PC-9 (cell line): Measurements from ENCODE around the gene C8G. TPM values are rescaled to one million over a fixed set of nuclear protein-coding genes. Genes with fewer than 3 reads are reported as not detected.

Experiments
- BruUV-seq: library from RNA; stranded (reverse); fragments of 400-500 nt; replicated peaks from 2 replicates; lab custom pipeline; 2021; lab: Mats Ljungman, UMichigan
- CTCF ChIA-PET: fragments of 300-600 bp; sonication (Branson Sonifier 250); formaldehyde crosslinking; loops from one replicate; lab custom pipeline; 2022; ENCODE audit warnings: antibody characterized with exemption; lab: Charles Lee
- POLR2A ChIA-PET: fragments of 300-600 bp; sonication (Branson Sonifier 250); formaldehyde crosslinking; loops from one replicate; lab custom pipeline; 2022; ENCODE audit warnings: antibody characterized with exemption; ENCODE audit not compliant: unreplicated experiment; lab: Charles Lee
- DNase-seq, 2 experiments: peaks; one replicate each; pipeline versions ENCODE4 v3.0.0 to v3.0.0-alpha.2; 2015 to 2022; ENCODE audit warnings: mixed read lengths in 1 of 2
- H2AFZ ChIP-seq: fragments of 200-600 bp; sonication (generic); 2 replicates; pipeline ENCODE4 v1.8.1; 2017; ENCODE audit warnings: antibody characterized with exemption
- H3F3A ChIP-seq: fragments of 200-600 bp; sonication (generic); 2 replicates; pipeline ENCODE4 v1.8.1; 2017; ENCODE audit warnings: antibody characterized with exemption, mild to moderate bottlenecking, low read depth; ENCODE audit not compliant: insufficient read depth
- H3K27ac ChIP-seq: fragments of 200-600 bp; sonication (generic); 2 replicates; pipeline ENCODE4 v1.6.1; 2016; ENCODE audit warnings: mixed run types
- H3K27me3 ChIP-seq: fragments of 200-600 bp; sonication (generic); 2 replicates; pipeline ENCODE4 v1.6.1; 2016; ENCODE audit warnings: low read depth, mixed run types; ENCODE audit not compliant: insufficient read depth
- H3K36me3 ChIP-seq: fragments of 200-600 bp; sonication (generic); 2 replicates; pipeline ENCODE4 v1.6.1; 2016; ENCODE audit warnings: low read depth, mixed run types
- H3K4me1 ChIP-seq: fragments of 200-600 bp; sonication (generic); replicated peaks from 2 replicates; pipeline ENCODE4 v1.6.1; 2016; ENCODE audit warnings: mixed run types; ENCODE audit not compliant: insufficient read depth
- H3K4me2 ChIP-seq: fragments of 200-600 bp; sonication (generic); 2 replicates; pipeline ENCODE4 v1.6.1; 2017; ENCODE audit warnings: mixed run types
- H3K4me3 ChIP-seq: fragments of 200-600 bp; sonication (generic); 2 replicates; pipeline ENCODE4 v1.6.1; 2016; ENCODE audit warnings: mixed run types
- H3K79me2 ChIP-seq: fragments of 200-600 bp; sonication (generic); 2 replicates; pipeline ENCODE4 v1.6.1; 2017; ENCODE audit warnings: low read depth, mixed run types
- H3K9me2 ChIP-seq: fragments of 200-600 bp; sonication (generic); 2 replicates; pipeline ENCODE4 v1.8.1; 2017; ENCODE audit warnings: mild to moderate bottlenecking; ENCODE audit not compliant: insufficient read depth
- H3K9me3 ChIP-seq: fragments of 200-600 bp; sonication (generic); 2 replicates; pipeline ENCODE4 v1.8.1; 2016; ENCODE audit warnings: low read depth; ENCODE audit not compliant: insufficient read depth
- H4K20me1 ChIP-seq: fragments of 200-600 bp; sonication (generic); 2 replicates; pipeline ENCODE4 v1.8.1; 2017; ENCODE audit not compliant: insufficient read depth
- CTCF ChIP-seq: fragments of 200-600 bp; sonication (generic); conservative IDR thresholded peaks from 2 replicates; pipeline ENCODE4 v1.6.1; 2017; ENCODE audit warnings: mixed run types, antibody characterized with exemption, mild to moderate bottlenecking, moderate library complexity
- EZH2 ChIP-seq: fragments of 200-600 bp; sonication (generic); IDR thresholded peaks from 2 replicates; pipeline ENCODE4 v1.8.0; 2017; ENCODE audit warnings: antibody characterized with exemption, low read depth
- intact Hi-C: fragments of 100-400 bp; cut with micrococcal nuclease; formaldehyde crosslinking; loops from one replicate; pipeline ENCODE4 v1.10.0; 2022; ENCODE audit not compliant: unreplicated experiment
- total RNA-seq: library from RNA; stranded (reverse); gene quantifications from 2 replicates; pipeline ENCODE4 v1.2.3, GENCODE V29; 2021

Gene C8G
- total RNA-seq, 1 experiment from 2014 or later = 2.3 TPM

- Histone ChIP-seq H3K9me3 (no peaks in the 10 kb centered on the region), H3K36me3 (no peaks in the 10 kb centered on the region), H3K4me1 (no peaks in the 10 kb centered on the region), H3K27ac (no peak overlapping the region), H3F3A (peaks cover 2% of the 10 kb centered on the region; the same call in 1 of the 2 replicates), H3K9me2 (no peaks in the 10 kb centered on the region), H4K20me1 (no peaks in the 10 kb centered on the region), H3K4me2 (no peak overlapping the region), H2AFZ (no peak overlapping the region), H3K79me2 (no peaks in the 10 kb centered on the region), H3K4me3 (no peak overlapping the region), H3K27me3 (no peaks in the 10 kb centered on the region)
- BruUV-seq = no TSS peak
- ChIA-PET CTCF (no interaction called here), POLR2A (no interaction called here)
- DNase-seq = no peak
- intact Hi-C loops = no loop called here
- TF ChIP-seq EZH2 = no peak
- no peak for TF ChIP-seq CTCF
Observed at GRCh38 chr9:136957461-136957860, 12.4 kb downstream of the C8G start.

GRCh38 chr9:136957901-136958300, 12.9 kb downstream of the C8G start:
- peaks cover 6% of the 10 kb centered on the region; the same call in 1 of the 2 replicates for H3F3A ChIP-seq
- H3K27me3 ChIP-seq = no peaks in the 10 kb centered on the region
- CTCF ChIA-PET = no interaction called here
- no peaks in the 10 kb centered on the region for H4K20me1 ChIP-seq
- BruUV-seq = no TSS peak
- no peaks in the 10 kb centered on the region for H3K9me3 ChIP-seq
- H3K4me3 ChIP-seq = no peak overlapping the region
- no peak for DNase-seq
- H3K9me2 ChIP-seq = no peaks in the 10 kb centered on the region
- TF ChIP-seq CTCF (no peak), EZH2 (no peak)
- POLR2A ChIA-PET = no interaction called here
- no peak overlapping the region for H2AFZ ChIP-seq
- intact Hi-C loops = no loop called here
- no peak overlapping the region for H3K27ac ChIP-seq
- no peaks in the 10 kb centered on the region for H3K4me1 ChIP-seq
- no peak overlapping the region for H3K4me2 ChIP-seq
- no peaks in the 10 kb centered on the region for H3K79me2 ChIP-seq
- H3K36me3 ChIP-seq = no peaks in the 10 kb centered on the region

GRCh38 chr9:136958473-136958872, 13.4 kb downstream of the C8G start:
- no peaks in the 10 kb centered on the region for H3K4me1 ChIP-seq
- CTCF ChIA-PET = no interaction called here
- no peaks in the 10 kb centered on the region for H3K9me2 ChIP-seq
- no peak overlapping the region for H3K27ac ChIP-seq
- peaks cover 8% of the 10 kb centered on the region; the same call in 1 of the 2 replicates for H3F3A ChIP-seq
- no peak overlapping the region for H3K4me2 ChIP-seq
- H3K79me2 ChIP-seq = no peaks in the 10 kb centered on the region
- H3K4me3 ChIP-seq = no peak overlapping the region
- no peak overlapping the region for H2AFZ ChIP-seq
- TF ChIP-seq EZH2 (no peak), CTCF (no peak)
- no peaks in the 10 kb centered on the region for H3K36me3 ChIP-seq
- H3K9me3 ChIP-seq = no peaks in the 10 kb centered on the region
- intact Hi-C loops = no loop called here
- DNase-seq = no peak
- no peaks in the 10 kb centered on the region for H4K20me1 ChIP-seq
- BruUV-seq = no TSS peak
- POLR2A ChIA-PET = no interaction called here
- no peaks in the 10 kb centered on the region for H3K27me3 ChIP-seq
